Endothelial cell of umbilical vein (primary cell): ENCODE data around the gene WNT9B. TPM values are rescaled to one million over a fixed set of nuclear protein-coding genes. Genes with fewer than 3 reads are reported as not detected.

Source experiments
- BruUV-seq: library from RNA; stranded (reverse); fragments of 400-500 nt; replicated peaks from 2 replicates; lab custom pipeline; 2021; lab: Mats Ljungman, UMichigan
- CTCF ChIA-PET: fragments of 300-600, 350-600 bp; sonication (Branson Sonifier 250); formaldehyde crosslinking; loops from one replicate; lab custom pipeline; 2021; ENCODE audit warnings: antibody characterized with exemption, inconsistent platforms; lab: Charles Lee
- POLR2A ChIA-PET: fragments of 300-600, 350-600 bp; sonication (Branson Sonifier 250); formaldehyde crosslinking; loops from one replicate; lab custom pipeline; 2021; ENCODE audit warnings: antibody characterized with exemption, inconsistent platforms; lab: Charles Lee
- DNase-seq: peaks from one replicate; pipeline ENCODE4 v3.0.0-alpha.2; 2011; ENCODE audit warnings: low read depth, low spot score
- FAIRE-seq: peaks from 2 replicates; lab custom pipeline; 2011; peaks lifted over from hg19 to GRCh38; lab: Jason Lieb, UNC
- H2AFZ ChIP-seq: 2 replicates; pipeline ENCODE4 v1.6.0; 2012; ENCODE audit warnings: low read depth, low read length, control low read depth, inconsistent platforms
- H3K27ac ChIP-seq: 2 replicates; pipeline ENCODE4 v1.5.1; 2011; ENCODE audit warnings: low read depth, mild to moderate bottlenecking, control low read depth, low read length, moderate library complexity; ENCODE audit not compliant: insufficient read depth
- H3K27me3 ChIP-seq, 2 experiments: 2 replicates each; pipeline versions ENCODE4 v1.6.0 to v1.6.1; 2011; ENCODE audit warnings: low read length in 2 of 2, mixed read lengths in 1 of 2; ENCODE audit not compliant: control insufficient read depth in 2 of 2, insufficient read depth in 2 of 2
- H3K36me3 ChIP-seq, 2 experiments: 2 replicates in 1 of 2; 3 replicates in 1 of 2; pipeline ENCODE4 v1.5.1; 2011; ENCODE audit warnings: low read length in 2 of 2, mild to moderate bottlenecking in 1 of 2, moderate library complexity in 1 of 2; ENCODE audit not compliant: control insufficient read depth in 2 of 2, insufficient read depth in 2 of 2; ENCODE audit errors: extremely low read depth in 1 of 2
- H3K4me1 ChIP-seq: 3 replicates; pipeline ENCODE4 v1.5.1; 2011; ENCODE audit warnings: mild to moderate bottlenecking, low read length; ENCODE audit not compliant: control insufficient read depth, insufficient read depth; ENCODE audit errors: extremely low read depth
- H3K4me2 ChIP-seq: 2 replicates; pipeline ENCODE4 v1.6.1; 2011; ENCODE audit warnings: low read length, control low read depth, mixed read lengths; ENCODE audit not compliant: insufficient read depth
- H3K4me3 ChIP-seq, 3 experiments: fragments of 200-600 bp in 1 of 3; sonication (generic), shearing (Covaris generic) in 1 of 3; replicated peaks in 1 of 3; 2 replicates each; pipeline ENCODE4 v1.5.1; 2011 to 2016; ENCODE audit warnings: control low read depth in 3 of 3, low read length in 3 of 3, mild to moderate bottlenecking in 2 of 3, inconsistent platforms in 1 of 3, low read depth in 1 of 3, moderate library complexity in 1 of 3; ENCODE audit not compliant: insufficient read depth in 1 of 3
- H3K79me2 ChIP-seq: 2 replicates; pipeline ENCODE4 v1.6.0; 2012; ENCODE audit warnings: low read length, inconsistent platforms; ENCODE audit not compliant: control insufficient read depth, insufficient read depth
- H3K9ac ChIP-seq: replicated peaks from 2 replicates; pipeline ENCODE3; 2011; ENCODE audit warnings: low read length, control low read depth; ENCODE audit not compliant: insufficient read depth; ENCODE audit errors: extremely low read depth
- H3K9me1 ChIP-seq: replicated peaks from 3 replicates; pipeline ENCODE4 v1.6.0; 2011; ENCODE audit warnings: mild to moderate bottlenecking, low read length; ENCODE audit not compliant: control insufficient read depth, insufficient read depth; ENCODE audit errors: extremely low read depth
- H3K9me3 ChIP-seq: replicated peaks from 2 replicates; pipeline ENCODE4 v1.5.1; 2012; ENCODE audit warnings: low read length, inconsistent platforms; ENCODE audit not compliant: control insufficient read depth, insufficient read depth
- H4K20me1 ChIP-seq: replicated peaks from 2 replicates; pipeline ENCODE3; 2011; ENCODE audit warnings: mild to moderate bottlenecking, low read length; ENCODE audit not compliant: control insufficient read depth, insufficient read depth; ENCODE audit errors: extremely low read depth
- CTCF ChIP-seq, 2 donors: IDR thresholded peaks; 1 replicate in 1 of 2; 2 replicates in 1 of 2; pipeline ENCODE4 v1.5.1; 2011; ENCODE audit warnings: low read length in 2 of 2, mild to moderate bottlenecking in 2 of 2, moderate library complexity in 2 of 2, control low read depth in 1 of 2, inconsistent platforms in 1 of 2, low read depth in 1 of 2; ENCODE audit not compliant: insufficient read depth in 1 of 2; ENCODE audit errors: extremely low read depth in 1 of 2
- EZH2 ChIP-seq: IDR thresholded peaks from 2 replicates; pipeline ENCODE4 v1.6.1; 2012; ENCODE audit warnings: borderline replicate concordance, low read depth, mild to moderate bottlenecking, moderate library complexity, low read length, inconsistent platforms; ENCODE audit not compliant: severe bottlenecking
- FOS ChIP-seq: IDR thresholded peaks from 2 replicates; pipeline ENCODE4 v1.6.1; 2011; ENCODE audit warnings: mild to moderate bottlenecking, low read length, moderate library complexity, borderline replicate concordance; ENCODE audit not compliant: insufficient read depth
- GATA2 ChIP-seq: IDR thresholded peaks from 2 replicates; pipeline ENCODE4 v1.7.0; 2011; ENCODE audit warnings: low read depth, mild to moderate bottlenecking, moderate library complexity, mixed read lengths, low read length; ENCODE audit not compliant: insufficient read length, insufficient read depth
- JUN ChIP-seq: IDR thresholded peaks from 2 replicates; pipeline ENCODE4 v1.6.1; 2011; ENCODE audit warnings: borderline replicate concordance, low read depth; ENCODE audit not compliant: insufficient read length, insufficient read depth
- MAX ChIP-seq: IDR thresholded peaks from 2 replicates; pipeline ENCODE4 v1.6.1; 2011; ENCODE audit not compliant: insufficient read depth, insufficient read length
- MYC ChIP-seq: IDR thresholded peaks from one replicate; pipeline ENCODE4 v1.6.1; 2011; ENCODE audit warnings: mild to moderate bottlenecking, low read depth, low read length
- POLR2A ChIP-seq: IDR thresholded peaks from 2 replicates; pipeline ENCODE4 v1.6.1; 2012; ENCODE audit warnings: low read depth, mild to moderate bottlenecking, control low read depth, low read length
- POLR2AphosphoS5 ChIP-seq: IDR thresholded peaks from 2 replicates; pipeline ENCODE4 v1.6.1; 2012; ENCODE audit warnings: low read depth, mild to moderate bottlenecking, control low read depth, low read length, moderate library complexity; ENCODE audit not compliant: insufficient read depth
- dilution Hi-C: fragments of 300-500 bp; cut with MboI; formaldehyde crosslinking; loops from one replicate; pipeline ENCODE4 v1.15.0; 2019; ENCODE audit warnings: low sequenced_read_pairs; ENCODE audit not compliant: extremely low pct_ligation_motif_present
- intact Hi-C: fragments of 100-400 bp; cut with micrococcal nuclease; formaldehyde crosslinking; loops from one replicate; pipeline ENCODE4 v1.10.0; 2022
- polyA plus RNA-seq, 4 experiments: library from polyadenylated mRNA; depleted of rRNA in 3 of 4; stranded (reverse) in 3 of 4; unstranded in 1 of 4; fragments of >200 nt; gene quantifications; 2 replicates each; pipeline versions ENCODE4 v1.2.1 to v1.2.3, GENCODE V29; 2011 to 2012; ENCODE audit warnings: missing spikeins in 1 of 4
- total RNA-seq: library from RNA; stranded (reverse); gene quantifications from 2 replicates; pipeline ENCODE4 v1.2.3, GENCODE V29; 2021

The WNT9B gene
- total and polyA plus RNA-seq, 2 donors (not counting 3 experiments of a cell fraction or from before 2014, with no cell fraction given), result not detected

GRCh38 chr17:46862949-46863348 is 11.6 kb downstream of the WNT9B start:
- dilution Hi-C loops (no loop called here), intact Hi-C loops (no loop called here)
- H4K20me1 ChIP-seq, result no peaks in the 10 kb centered on the region
- POLR2A ChIA-PET, result no interaction called here
- H2AFZ ChIP-seq, result no peak overlapping the region
- H3K79me2 ChIP-seq, result no peaks in the 10 kb centered on the region
- no peak for DNase-seq
- CTCF ChIA-PET, result interaction anchor here (0.8 kb wide), 1 partner anchor 21 kb away, joined by 3 read pairs; no protein-coding TSS in a partner anchor
- no peaks in the 10 kb centered on the region for H3K4me1 ChIP-seq
- no peak overlapping the region for H3K9ac ChIP-seq
- no peaks in the 10 kb centered on the region for H3K36me3 ChIP-seq
- no peak overlapping the region for H3K4me2 ChIP-seq
- H3K27me3 ChIP-seq, result no peaks in the 10 kb centered on the region
- H3K9me3 ChIP-seq, result no peaks in the 10 kb centered on the region
- no peaks in the 10 kb centered on the region for H3K9me1 ChIP-seq
- H3K4me3 ChIP-seq, result no peak overlapping the region
- FAIRE-seq, result no peak
- TF ChIP-seq MAX (no peak), JUN (no peak), POLR2A (no peak), CTCF (IDR thresholded peaks at IDR 0.05; ENCODE audit: extremely low read depth in 1 of 2, insufficient read depth in 1 of 2, low read depth in 1 of 2, low read length in 2 of 2) (no peak), MYC (no peak), GATA2 (no peak), FOS (no peak), EZH2 (no peak), POLR2AphosphoS5 (no peak)
- H3K27ac ChIP-seq, result no peak overlapping the region
- BruUV-seq, result no TSS peak
